ENCODE measurements around the gene CLMN.

Gene CLMN

GRCh38 chr14:95319312-95320077, at the start of gene CLMN:
CLMN (minus strand) TSS chr14:95319908; CDS start chr14:95319792, 116 bp downstream.
- no peak for DNase-seq (ENCODE audit: low read depth)

- DNase-seq (ENCODE audit: low read depth) = no peak
Observed at GRCh38 chr14:95365401-95365800, 45.7 kb upstream of the CLMN start.

DNA sequence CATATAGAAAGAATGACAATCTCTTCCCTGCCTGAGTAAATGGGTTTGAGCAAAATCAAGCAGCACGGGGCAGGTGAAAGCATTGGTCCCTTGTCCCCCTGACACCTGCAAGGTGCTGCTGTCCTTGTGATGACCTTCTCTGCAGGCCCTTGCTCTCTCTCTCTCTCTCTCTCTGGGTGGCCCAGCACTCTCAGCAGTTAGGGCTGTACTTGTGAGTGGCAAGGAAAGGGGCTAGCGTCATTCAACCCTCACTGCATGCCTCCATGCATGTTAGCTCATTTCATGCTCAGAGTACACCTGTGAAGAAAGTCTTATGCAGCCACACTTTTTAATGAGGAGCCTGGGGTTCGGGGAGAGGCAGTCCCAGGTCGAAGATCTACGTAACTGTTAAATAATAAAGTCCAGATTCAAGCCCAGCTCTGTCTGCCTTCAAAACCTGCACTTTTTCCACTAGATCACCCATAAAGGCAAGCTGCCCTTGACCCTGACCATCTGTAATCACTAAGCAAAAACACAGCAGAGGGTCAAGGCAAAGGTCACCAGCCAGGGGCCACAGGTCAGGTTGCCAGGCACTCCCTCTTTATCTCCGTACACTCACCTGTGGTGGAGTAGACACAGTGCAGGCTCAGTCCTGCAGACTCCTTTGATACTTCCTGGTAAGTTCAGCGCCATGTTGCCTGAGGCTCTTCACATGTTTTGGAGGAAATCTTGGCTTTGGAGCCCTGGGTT, 44.9 kb upstream of the CLMN start:
- no peak for DNase-seq (ENCODE audit: low read depth)

GRCh38 chr14:95363468-95363954, 43.8 kb upstream of the CLMN start:
- no peak for DNase-seq (ENCODE audit: low read depth)

DNA sequence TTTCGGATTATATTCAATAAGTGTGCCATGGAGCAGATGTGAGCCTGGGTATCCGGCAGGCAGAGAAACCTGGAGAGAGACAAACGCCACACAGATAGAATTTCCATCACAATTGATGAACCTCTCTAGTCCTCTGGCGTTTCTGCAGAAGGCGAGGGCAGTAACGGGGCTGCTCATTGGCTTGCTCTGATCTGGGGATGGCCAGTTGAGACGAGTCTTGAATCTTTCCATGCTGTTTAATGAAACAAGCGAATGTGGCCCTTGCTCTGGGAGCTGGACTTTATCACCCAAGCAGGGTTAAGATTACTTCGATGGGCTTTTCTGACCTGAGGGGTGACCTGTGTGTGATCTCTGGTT, 42.4 kb upstream of the CLMN start:
- DNase-seq (ENCODE audit: low read depth) = no peak

GRCh38 chr14:95361373-95362137, 41.8 kb upstream of the CLMN start:
- no peak for DNase-seq (ENCODE audit: low read depth)

DNA sequence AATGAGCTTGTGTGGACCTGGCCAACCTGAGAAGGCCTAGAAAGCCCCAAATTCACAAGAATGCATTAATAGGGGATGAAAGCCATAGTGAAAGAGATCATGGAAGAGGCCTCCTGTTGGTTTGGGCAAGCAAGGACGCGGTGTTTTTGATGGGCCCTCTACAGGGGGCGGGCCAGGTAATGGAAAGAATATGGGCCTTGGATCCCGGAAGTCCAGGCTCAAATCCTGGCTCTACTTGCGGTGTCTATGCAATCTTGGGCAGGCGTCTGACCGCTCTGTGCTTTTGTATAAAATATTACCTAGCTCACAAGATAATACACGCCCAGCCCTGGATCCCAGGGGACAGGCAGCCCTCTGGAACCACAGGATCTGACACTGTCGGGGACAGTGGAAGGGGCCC, 41.1 kb upstream of the CLMN start:
- DNase-seq (ENCODE audit: low read depth) = no peak

GRCh38 chr14:95359994-95360826, 40.5 kb upstream of the CLMN start:
- no peak for DNase-seq (ENCODE audit: low read depth)

DNA sequence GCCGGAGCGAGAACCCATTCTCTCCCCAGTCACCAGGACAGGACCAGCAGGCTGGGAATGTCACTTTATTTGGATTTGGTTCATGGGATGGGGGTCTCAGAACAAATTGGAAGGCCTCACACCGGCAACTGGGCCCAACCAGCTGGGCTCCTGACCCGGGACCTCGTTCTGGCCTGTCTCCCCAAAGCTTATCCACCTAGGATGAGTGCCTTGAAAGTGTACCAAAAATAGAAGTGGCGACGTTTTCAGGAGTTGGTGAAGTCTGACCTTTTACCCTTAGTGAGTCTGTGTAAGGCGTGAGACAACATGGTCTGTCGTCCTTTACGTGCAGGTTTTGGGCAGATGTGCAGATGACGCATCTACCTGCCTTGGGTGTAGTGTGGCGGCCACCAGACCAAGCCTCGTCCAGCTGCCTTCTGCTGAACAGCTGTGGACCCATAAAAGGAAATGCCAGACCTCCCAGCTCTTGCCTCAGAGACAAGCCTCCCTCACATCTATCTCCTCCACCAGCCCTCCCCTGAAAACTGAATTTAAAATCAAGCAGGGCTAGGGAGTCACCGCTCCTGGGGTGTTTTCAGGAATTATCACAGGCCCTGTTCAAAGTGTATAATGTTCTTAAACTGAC, 36.6 kb upstream of the CLMN start:
- DNase-seq (ENCODE audit: low read depth) = no peak

DNA sequence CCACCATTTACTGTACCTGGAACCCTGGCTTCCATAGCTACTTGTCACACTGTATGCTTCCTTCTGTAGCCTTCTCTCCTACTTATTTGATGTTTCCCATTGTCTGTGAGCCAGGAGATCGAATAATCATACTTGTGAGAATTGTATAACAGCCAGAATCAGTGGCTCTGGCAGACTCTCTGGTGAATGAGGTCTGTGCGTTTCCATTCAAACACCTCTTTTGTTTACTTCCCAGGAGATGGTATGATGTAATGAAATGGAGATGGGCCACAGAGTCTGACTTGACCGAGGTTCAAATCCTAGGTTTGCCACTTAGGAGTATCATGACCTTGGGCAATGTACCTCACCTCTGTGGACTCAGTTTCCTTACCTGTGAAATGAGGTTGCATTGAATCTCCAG, 35.7 kb upstream of the CLMN start:
- DNase-seq (ENCODE audit: low read depth) = no peak

- DNase-seq (ENCODE audit: low read depth) = no peak
Observed at GRCh38 chr14:95354834-95355233, 35.1 kb upstream of the CLMN start.

- DNase-seq (ENCODE audit: low read depth) = no peak
Observed at GRCh38 chr14:95353664-95354063, 34.0 kb upstream of the CLMN start.

GRCh38 chr14:95353007-95353406, 33.3 kb upstream of the CLMN start:
- no peak for DNase-seq (ENCODE audit: low read depth)

DNA sequence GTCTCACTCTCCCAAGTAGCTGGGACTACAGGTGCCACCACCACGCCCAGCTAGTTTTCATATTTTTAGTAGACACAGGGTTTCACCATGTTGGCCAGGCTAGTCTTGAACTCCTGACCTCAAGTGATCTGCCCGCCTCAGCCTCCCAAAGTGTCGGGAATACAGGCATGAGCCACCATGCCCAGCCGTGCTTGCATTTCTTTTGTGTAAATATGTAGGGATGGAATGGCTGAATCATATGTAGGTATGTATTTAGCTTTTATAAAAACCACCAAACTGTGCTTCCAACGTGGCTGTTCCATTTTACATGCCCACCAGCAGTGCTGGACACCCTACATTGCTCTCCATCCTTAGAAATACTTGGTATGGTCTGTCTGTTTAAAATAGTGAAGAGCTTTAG, 32.8 kb upstream of the CLMN start:
- DNase-seq (ENCODE audit: low read depth) = no peak

DNA sequence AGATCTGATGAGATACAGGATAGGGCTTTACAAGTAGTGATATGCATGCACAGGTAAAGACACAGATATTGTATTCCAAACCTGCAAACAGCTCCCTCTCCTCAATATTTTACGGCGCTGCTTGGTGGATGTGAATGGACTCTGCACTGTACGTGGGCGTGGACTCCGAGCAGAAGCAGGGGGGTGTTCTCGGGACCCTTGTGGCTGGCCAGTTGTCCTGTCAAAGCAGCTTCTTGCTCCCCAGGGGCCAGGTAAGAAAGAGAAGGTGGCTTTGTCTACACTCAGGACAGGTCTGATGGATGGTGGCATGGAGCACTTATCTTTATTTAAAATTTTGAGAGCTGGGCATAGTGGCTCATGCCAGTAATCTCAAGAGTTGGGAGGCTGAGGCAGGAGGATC, 29.5 kb upstream of the CLMN start:
- DNase-seq (ENCODE audit: low read depth) = no peak

DNA sequence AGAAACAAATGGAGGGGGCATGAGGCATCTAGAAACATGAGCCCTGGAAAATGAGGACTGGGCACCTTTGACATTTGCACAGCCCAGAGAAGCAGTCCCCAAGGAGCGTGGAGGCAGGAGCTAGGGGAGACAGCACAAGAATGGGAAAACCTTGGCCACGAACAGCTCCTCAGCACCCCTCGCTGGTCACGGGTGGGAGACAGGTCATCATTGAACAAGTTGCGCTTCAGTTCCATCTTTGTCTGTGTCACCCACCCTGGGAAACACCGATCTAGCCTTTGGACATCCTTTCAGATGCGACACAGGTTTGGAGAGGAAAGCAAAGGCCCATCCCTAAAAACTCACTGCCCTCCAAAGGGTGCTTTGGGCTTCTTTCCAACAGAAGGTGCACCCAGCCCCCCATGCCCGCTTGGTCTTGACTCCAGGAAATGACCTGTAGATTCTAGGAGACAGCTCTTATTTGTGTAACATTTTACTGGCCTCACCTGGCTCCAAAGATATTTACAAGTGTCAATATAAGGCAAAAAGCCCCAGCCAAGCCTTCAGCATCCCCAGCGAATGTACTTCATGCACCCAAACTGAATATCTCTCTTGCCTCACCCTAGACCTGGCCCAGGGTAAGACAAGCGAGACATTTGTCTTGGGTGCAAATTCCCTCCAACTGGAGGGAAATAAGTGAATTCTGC, 28.8 kb upstream of the CLMN start:
- no peak for DNase-seq (ENCODE audit: low read depth)

DNA sequence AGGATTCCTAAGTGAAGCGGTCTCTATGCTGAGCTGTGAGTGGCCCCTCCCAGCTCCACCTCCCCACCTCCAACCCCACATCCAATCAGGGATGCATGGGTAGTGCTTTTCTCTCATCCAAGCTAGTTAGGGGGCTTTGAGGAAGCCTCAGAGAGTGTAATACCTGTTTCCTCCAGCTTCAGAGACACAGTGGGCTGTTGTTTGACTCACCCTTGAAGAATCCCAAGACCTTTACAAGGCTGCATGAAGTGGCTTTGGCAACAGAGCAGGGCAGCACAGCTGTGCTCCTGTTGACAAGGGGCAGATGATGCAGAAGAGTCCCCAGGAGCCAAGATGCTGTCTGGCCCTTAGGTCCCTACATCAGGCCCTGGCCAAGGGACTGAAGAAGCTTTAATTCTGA, 27.1 kb upstream of the CLMN start:
- DNase-seq (ENCODE audit: low read depth) = no peak

- no peak for DNase-seq (ENCODE audit: low read depth)
Observed at GRCh38 chr14:95346266-95346665, 26.6 kb upstream of the CLMN start.

DNA sequence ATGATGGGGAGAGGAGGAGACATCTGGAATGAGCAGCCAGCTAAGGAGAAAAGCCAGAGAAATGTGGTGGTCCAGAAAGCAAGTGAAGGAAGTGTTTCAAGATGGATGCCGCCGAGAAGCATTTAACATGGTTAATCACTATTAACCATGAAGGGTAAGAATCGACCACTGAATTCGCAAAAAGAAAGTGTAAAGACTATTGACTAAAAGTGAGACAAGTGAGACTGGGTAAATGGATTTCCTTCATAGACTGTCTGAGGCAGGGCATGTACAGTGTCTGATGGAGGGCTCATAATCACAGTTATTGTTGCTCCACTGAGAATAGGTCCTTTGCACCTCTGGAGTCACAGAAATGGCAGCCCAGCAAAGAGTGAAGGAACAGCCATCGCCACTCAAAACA, 25.3 kb upstream of the CLMN start:
- DNase-seq (ENCODE audit: low read depth) = no peak

DNA sequence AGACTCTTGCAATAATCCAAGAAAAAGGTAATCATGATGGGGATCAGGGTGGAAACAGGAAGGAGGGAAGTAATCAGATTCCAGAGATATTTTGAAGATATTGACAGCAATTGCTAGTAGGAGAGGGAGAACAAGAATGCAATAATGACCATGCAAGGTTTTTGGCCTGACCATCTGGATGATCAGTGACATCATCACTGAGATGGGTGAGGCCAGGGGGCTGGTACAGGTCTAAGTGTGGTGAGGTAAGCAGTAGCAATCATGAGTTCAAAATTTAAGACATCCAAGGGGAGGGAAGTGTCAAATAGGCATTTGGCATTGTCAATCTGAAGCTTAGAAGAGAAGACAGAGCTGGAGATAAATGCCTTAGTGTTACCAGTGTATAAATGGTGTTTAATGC, 24.8 kb upstream of the CLMN start:
- no peak for DNase-seq (ENCODE audit: low read depth)

DNA sequence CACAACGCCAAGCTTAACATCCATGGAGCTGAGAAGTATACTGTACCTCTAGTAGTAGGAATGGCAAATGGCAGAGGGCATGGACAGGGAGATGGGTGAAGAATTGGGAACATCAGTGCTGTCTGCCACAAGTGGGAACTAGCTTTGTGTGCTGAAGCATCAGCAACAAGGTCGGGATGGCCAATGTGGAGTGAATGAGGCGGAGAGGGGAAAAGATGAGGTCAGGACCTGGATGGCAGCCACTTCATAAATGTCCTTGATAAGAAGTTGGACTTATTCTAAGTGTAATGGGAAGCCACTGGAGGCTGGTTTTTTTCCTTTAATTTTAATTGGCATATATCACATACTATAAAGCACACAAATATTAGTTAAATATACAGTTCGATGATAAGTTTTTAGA, 21.9 kb upstream of the CLMN start:
- DNase-seq (ENCODE audit: low read depth) = no peak

All from stimulated activated CD8-positive, alpha-beta memory T cell treated with anti-CD3 and anti-CD28 coated beads, Interleukin-15, amount 100 ng/mL, for 1 hour (primary cell).